T-helper 2 cell treated with Interferon-gamma antibody and Interleukin-4, amounts not matched to agents 5 μg/mL and 100 μg/mL, for 36 hours (primary cell): ENCODE measurements around the gene SHB.

ENCODE experiments used
- DNase-seq: peaks from one replicate; pipeline ENCODE4 v3.0.0; 2021; ENCODE audit warnings: low spot score
- H3K27ac Mint-ChIP-seq: one replicate; pipeline ENCODE4 v1.8.0; 2021; ENCODE audit warnings: mild to moderate bottlenecking, mixed read lengths
- H3K27me3 Mint-ChIP-seq: one replicate; pipeline ENCODE4 v1.8.0; 2021; ENCODE audit warnings: low read depth, mixed read lengths
- H3K36me3 Mint-ChIP-seq: one replicate; pipeline ENCODE4 v1.8.0; 2021; ENCODE audit warnings: low read depth, mixed read lengths
- H3K4me1 Mint-ChIP-seq: one replicate; pipeline ENCODE4 v1.8.0; 2021; ENCODE audit warnings: low read depth, mixed read lengths
- H3K4me3 Mint-ChIP-seq: one replicate; pipeline ENCODE4 v1.8.0; 2022; ENCODE audit warnings: mild to moderate bottlenecking, moderate library complexity, mixed read lengths
- H3K9me3 Mint-ChIP-seq: one replicate; pipeline ENCODE4 v1.8.0; 2021; ENCODE audit warnings: mixed read lengths

SHB gene

DNA sequence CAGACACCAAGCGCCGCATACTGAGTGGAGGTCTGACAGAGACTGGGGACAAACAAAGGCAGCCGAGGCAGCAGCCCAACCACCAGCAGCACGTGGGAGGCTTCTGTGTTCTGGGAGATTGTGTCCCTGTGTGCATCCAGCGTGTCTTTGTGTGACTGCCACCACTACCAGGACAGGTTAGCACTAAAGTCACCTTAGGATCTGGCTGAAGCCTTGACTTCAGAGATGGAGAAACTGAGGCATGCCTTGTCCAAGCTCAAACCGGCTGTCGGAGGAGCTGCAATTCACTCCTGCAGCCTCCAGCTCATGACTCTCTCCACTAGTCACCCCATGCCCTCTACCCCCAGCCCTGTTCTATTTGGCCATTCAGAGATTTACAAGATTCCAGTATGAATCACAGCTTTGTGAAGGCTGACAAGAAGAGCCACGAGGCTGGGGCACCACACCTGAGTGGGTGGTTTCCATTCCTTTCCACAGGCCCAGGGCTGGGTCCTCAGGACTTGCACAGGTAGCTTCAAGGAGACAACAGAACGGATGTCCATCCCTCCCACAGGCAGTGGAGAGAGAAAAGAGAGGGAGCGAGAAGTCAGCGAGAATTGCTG lies 69.3 kb downstream of the SHB start:
- no peaks in the 10 kb centered on the region for H3K9me3 Mint-ChIP-seq
- no peaks in the 10 kb centered on the region for H3K36me3 Mint-ChIP-seq
- no peak for DNase-seq
- no peaks in the 10 kb centered on the region for H3K27me3 Mint-ChIP-seq
- H3K4me1 Mint-ChIP-seq: peaks cover 25% of the 10 kb centered on the region
- no peak overlapping the region for H3K4me3 Mint-ChIP-seq
- H3K27ac Mint-ChIP-seq: no peak overlapping the region

DNA sequence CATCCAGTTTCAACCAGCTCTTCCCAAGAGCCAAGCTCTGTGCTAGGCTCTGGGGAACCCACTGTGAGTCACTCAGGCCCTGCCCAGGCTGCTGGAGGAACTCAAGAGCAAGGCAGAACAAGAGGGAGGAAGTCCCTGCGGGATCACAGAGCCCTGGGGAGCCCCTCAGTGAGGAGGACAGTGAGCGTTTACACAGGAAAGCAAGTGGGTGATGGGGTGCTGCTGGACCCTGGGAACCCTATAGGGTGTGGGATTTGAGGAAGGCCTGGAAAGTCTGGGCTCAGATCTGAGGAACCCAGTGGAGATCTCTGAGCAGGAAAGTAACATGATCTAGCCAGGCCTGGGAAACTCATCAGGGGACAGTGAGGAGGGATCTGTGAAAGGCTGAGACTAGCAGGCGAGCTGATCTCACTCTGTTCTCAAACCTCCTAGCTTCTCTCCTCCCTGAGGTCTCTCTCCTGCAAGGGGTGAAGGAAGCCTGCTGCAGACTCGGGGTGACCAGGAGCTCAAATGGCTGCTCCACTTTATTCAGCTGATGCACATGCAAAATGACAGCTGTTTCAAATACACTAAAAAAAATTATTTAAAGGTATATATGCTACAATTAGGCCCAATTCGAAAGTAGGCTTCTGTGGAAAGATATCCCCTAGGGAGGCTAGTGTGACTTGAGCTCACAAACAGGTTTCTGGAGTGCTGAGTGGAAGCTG lies 70.0 kb downstream of the SHB start:
- Mint-ChIP-seq H3K9me3 (no peaks in the 10 kb centered on the region), H3K27ac (no peak overlapping the region), H3K4me3 (no peak overlapping the region), H3K36me3 (no peaks in the 10 kb centered on the region), H3K27me3 (no peaks in the 10 kb centered on the region), H3K4me1 (peaks cover 31% of the 10 kb centered on the region)
- no peak for DNase-seq

DNA sequence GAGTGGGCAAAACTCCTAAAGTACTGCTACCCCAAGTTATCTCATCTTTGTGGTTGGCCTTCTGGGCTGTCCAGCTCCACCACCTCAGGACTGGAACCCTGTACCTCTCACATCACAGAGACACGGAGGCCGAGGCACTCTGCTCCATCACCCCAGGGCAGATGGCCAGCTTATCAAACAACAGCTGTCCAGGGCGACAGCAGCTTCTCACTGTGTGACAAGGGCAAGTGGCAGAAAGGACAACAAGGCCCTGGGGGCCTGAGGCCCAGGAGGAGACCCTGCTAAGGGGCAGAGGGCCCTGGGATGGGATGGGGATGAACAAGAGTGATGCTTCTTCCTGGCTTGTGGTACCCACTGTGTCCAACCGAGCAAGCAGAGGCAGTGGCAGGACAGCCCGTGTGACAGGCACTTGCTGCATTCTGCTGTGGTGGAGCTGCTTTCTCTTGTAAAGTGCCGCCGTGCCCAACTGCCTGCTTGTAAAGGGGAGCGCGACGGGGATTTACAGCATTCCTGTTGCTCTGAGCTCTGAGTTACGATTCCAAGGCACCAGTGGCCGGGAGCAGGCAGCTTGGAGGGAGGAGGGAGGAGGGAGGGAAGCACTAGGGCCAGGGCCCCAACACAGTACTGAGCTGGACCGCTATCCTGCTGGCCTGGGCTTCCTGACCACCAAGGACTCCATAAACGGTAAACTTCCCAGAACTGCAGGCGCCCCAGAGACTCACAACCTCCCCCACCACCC lies 71.2 kb downstream of the SHB start:
- Mint-ChIP-seq H3K9me3 (no peaks in the 10 kb centered on the region), H3K27ac (no peak overlapping the region), H3K36me3 (no peaks in the 10 kb centered on the region), H3K4me1 (peaks cover 29% of the 10 kb centered on the region), H3K4me3 (no peak overlapping the region), H3K27me3 (no peaks in the 10 kb centered on the region)
- DNase-seq: no peak

DNA sequence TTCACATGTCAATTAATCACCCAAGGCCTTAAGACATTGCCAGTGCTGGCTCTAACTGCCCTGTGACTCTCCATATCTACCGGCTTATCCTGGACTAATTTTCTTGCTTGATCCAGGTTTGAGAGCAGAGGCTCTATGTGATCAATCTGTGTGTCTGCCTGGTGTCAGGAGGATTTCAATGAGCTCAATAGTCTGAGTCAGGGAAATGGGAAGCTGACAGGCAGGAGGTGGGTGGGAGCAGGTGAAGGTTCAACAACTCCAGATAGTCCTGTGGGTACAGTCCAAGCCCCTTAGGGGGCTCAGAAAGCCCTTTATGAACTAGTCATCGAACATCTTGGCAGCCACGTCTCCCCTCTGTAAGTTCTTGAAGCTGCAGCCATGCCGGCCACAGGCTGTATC lies 72.2 kb downstream of the SHB start:
- no peaks in the 10 kb centered on the region for H3K9me3 Mint-ChIP-seq
- H3K27ac Mint-ChIP-seq: no peak overlapping the region
- no peaks in the 10 kb centered on the region for H3K27me3 Mint-ChIP-seq
- H3K4me3 Mint-ChIP-seq: no peak overlapping the region
- no peaks in the 10 kb centered on the region for H3K36me3 Mint-ChIP-seq
- DNase-seq: no peak
- H3K4me1 Mint-ChIP-seq: peaks cover 27% of the 10 kb centered on the region

DNA sequence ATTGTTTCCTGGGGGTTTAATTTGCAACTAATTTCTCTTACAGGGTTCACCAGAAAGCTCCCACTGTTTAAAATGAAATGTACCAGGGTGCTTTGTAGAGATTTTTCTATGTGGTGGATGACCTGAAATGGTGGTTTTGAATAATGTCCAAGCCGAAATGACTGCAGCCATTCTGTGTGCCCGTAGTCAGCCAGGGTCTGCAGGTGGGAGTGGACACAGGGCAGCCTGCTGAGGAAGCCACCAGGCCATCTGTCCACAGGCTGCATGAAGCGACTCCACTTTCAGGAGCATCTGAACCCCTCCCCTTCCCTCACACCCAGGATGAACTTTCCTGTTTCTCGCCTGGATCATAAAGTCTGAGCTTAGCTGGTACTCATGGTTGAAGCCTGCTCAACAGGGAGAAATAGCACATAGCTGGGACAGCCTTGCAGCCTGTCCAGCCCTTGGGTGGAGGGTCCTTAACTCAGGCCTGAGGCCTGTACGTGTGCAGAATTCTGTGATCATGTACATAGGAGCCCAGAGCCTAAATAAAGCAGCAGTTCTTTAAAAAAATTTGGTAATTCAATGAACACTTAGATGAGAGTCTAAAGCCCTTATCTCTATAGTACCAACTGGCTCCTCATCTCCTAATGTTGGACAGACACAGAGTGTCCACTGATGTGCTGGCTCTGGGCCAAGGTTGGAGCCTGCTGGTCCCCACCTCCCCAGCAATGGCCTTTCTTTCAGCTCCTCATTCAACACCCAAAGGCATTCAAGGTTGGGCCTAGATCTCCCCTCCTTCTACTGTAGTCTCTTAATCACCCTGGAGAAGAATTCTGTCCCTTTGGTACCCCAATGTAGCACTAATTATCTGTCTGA lies 72.8 kb downstream of the SHB start:
- Mint-ChIP-seq H3K27ac (no peak overlapping the region), H3K36me3 (no peaks in the 10 kb centered on the region), H3K4me3 (no peak overlapping the region), H3K9me3 (no peaks in the 10 kb centered on the region), H3K4me1 (peaks cover 27% of the 10 kb centered on the region), H3K27me3 (no peaks in the 10 kb centered on the region)
- no peak for DNase-seq

DNA sequence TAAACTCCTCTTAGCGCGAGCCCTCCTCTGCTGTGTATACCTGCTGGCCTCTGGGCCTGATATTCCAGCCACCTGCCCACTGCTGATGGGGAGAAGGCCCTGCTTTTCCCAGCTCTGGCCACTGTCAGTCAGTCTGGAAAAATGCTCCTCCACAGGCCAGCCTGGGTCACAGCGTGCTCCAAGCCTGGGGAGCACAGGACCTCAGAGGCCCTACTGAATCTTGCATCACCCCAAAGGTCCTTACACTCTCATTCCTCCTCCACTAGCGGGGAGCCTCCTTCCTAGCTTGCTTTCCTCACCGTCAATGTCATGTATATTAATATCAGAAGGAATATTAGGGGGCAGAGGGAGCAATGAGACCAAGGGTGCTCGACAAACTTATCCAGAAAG lies 73.7 kb downstream of the SHB start:
- no peak for DNase-seq
- Mint-ChIP-seq H3K27me3 (no peaks in the 10 kb centered on the region), H3K36me3 (no peaks in the 10 kb centered on the region), H3K9me3 (no peaks in the 10 kb centered on the region), H3K4me1 (peaks cover 24% of the 10 kb centered on the region), H3K4me3 (no peak overlapping the region), H3K27ac (no peak overlapping the region)

DNA sequence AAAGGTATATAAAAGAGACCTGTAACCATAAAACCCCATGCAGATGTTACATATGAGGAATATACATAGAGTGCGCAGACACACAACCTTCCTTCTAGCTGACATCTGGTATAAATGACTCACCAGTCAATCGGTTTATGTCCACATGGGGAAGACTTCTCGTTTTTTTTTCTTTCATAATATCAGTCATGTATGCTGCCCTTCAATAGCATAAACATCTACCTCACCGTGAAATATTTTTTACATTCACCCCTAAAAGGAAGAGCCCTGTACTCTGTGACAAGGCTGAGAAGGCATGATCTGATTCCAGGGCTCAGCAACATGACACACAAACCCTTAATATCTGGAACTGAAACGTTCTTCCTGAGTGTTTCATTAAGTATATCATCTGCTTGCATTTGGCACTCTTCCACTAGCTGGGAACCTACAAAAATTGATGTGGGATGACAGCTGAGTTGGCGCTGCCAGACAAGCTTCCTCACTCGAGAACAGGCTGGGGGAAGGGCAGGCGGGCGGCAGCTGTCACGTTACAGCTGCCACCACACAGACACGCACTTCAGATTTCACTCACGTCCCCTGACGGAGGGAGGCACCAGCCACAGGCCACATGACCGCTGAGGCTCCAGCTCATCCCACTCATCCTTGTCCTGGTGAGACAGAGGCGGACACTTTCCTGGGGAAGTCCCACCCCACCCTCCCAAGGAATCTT lies 74.2 kb downstream of the SHB start:
- peaks cover 22% of the 10 kb centered on the region for H3K4me1 Mint-ChIP-seq
- H3K27me3 Mint-ChIP-seq: no peaks in the 10 kb centered on the region
- peak; percentile 59 for DNase-seq
- peak overlapping the region; percentile 41 for H3K4me3 Mint-ChIP-seq
- H3K9me3 Mint-ChIP-seq: no peaks in the 10 kb centered on the region
- no peaks in the 10 kb centered on the region for H3K36me3 Mint-ChIP-seq
- peak overlapping the region; percentile 22 for H3K27ac Mint-ChIP-seq

DNA sequence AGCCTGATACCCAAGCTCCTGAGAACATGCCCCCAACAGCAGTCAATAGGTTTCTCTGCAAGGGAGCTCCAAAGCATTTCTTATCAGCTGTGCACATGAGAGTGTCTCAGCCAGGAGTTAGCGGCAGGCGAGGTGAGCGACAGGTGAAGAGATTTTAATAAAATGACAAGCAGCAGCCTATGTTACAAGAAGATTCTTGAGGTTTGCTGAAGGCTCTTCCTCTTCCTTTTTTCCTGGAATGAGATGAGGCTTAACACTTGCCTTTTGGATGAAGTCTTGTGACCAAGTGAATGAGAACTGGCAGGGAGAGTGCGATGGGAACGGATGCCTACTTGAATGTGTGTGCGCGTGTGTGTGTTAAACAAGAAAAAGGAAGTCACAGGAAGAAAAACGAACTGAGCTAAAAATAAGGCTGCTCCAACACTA lies 76.1 kb downstream of the SHB start:
- Mint-ChIP-seq H3K4me1 (peaks cover 22% of the 10 kb centered on the region), H3K27ac (no peak overlapping the region), H3K27me3 (no peaks in the 10 kb centered on the region), H3K9me3 (no peaks in the 10 kb centered on the region), H3K4me3 (no peak overlapping the region), H3K36me3 (no peaks in the 10 kb centered on the region)
- DNase-seq: no peak

DNA sequence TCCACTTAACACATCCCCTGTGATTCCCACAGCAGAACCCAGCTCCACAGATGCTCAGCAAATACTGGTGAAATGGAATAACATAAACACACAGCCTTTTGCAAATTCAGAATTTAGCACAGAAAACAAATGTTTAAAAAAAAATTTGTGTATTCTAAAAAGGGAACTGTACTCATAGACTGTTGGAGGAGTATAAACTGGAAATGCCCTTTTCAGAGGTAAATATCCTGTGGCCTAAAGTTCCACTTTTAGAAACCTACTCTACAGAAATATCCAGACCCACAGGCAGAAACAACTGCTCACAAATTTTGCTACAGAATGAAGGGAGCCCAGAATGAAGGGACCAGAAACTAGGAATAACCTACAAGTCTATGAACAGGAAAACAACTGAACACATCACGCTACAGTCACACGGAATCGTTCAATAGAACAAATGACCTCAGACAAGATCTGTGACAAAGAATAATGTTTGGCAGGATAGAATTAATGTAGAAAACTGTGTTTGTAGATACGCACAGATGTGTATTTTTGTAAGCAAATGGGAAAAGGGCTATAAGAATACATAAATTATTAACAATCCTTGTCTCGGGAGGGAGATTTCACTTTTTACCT lies 78.5 kb downstream of the SHB start:
- Mint-ChIP-seq H3K36me3 (no peaks in the 10 kb centered on the region), H3K9me3 (no peaks in the 10 kb centered on the region), H3K27me3 (no peaks in the 10 kb centered on the region), H3K4me1 (peaks cover 20% of the 10 kb centered on the region), H3K4me3 (no peak overlapping the region), H3K27ac (no peak overlapping the region)
- DNase-seq: no peak

DNA sequence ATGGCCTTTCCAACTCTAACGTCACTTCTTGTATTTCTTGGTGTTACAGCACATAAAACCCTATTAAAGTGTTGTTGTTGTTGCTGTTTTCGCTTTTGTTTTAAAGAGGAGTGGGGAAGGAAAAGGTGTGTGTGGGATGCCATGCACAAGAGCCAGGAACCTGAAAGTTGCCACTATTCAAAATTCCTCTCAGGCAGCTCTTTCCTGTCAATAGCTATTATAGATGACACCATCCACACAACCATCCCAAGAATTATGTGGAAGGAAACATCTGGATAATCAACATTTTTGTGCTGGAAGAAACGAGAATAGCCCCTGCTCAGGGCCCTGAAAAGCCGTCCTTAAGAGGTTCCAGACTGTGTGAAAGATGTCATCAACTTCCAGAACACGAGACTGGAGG lies 79.3 kb downstream of the SHB start:
- no peaks in the 10 kb centered on the region for H3K9me3 Mint-ChIP-seq
- no peaks in the 10 kb centered on the region for H3K27me3 Mint-ChIP-seq
- H3K36me3 Mint-ChIP-seq: no peaks in the 10 kb centered on the region
- H3K4me3 Mint-ChIP-seq: no peak overlapping the region
- DNase-seq: no peak
- peaks cover 15% of the 10 kb centered on the region for H3K4me1 Mint-ChIP-seq
- H3K27ac Mint-ChIP-seq: no peak overlapping the region

DNA sequence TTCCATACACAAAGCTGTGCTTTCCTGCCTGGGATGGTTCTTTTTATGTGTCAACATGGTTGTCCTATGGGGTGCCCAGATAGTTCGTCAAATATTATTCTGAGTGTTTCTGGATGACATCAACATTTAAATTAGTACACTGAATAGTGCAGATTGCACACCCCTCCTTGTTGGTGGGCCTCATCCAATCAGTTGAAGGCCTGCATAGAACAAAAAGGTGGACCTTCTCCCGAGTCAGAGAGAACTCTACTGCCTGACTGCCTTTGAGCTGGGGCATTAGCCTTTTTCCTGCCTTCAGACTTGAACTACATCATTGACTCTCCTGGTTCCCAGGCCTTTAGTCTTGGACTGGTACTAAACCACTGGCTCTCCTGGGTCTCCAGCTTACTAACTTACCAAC lies 80.4 kb downstream of the SHB start:
- no peak overlapping the region for H3K4me3 Mint-ChIP-seq

DNA sequence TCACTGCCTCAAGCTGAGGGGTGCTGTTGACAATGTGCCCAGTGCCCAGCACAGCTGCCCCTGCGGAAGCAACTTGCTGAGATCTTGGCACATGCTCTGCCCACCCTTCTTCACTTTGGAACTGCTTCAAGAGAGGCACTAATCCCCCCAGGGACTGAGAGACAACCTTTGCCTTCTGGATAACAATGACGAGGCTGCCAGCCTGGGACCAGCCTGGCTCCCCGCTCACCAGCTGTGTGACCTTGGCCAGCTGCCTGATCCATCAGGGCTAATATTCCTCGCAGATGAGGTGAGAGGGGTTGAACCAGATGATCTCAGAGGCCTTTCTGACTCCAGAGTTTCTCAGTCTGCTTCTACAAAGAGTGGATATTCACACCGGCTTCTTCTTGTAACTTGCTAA lies 81.0 kb downstream of the SHB start:
- no peak overlapping the region for H3K4me3 Mint-ChIP-seq
- no peaks in the 10 kb centered on the region for H3K9me3 Mint-ChIP-seq
- H3K27me3 Mint-ChIP-seq: no peaks in the 10 kb centered on the region
- no peak for DNase-seq
- peaks cover 5% of the 10 kb centered on the region for H3K4me1 Mint-ChIP-seq
- no peak overlapping the region for H3K27ac Mint-ChIP-seq
- no peaks in the 10 kb centered on the region for H3K36me3 Mint-ChIP-seq

More for the DNA sequence above, 80.4 kb downstream of the SHB start:
- Mint-ChIP-seq H3K27me3 (no peaks in the 10 kb centered on the region), H3K9me3 (no peaks in the 10 kb centered on the region), H3K4me1 (peaks cover 7% of the 10 kb centered on the region), H3K36me3 (no peaks in the 10 kb centered on the region), H3K27ac (no peak overlapping the region)
- no peak for DNase-seq

DNA sequence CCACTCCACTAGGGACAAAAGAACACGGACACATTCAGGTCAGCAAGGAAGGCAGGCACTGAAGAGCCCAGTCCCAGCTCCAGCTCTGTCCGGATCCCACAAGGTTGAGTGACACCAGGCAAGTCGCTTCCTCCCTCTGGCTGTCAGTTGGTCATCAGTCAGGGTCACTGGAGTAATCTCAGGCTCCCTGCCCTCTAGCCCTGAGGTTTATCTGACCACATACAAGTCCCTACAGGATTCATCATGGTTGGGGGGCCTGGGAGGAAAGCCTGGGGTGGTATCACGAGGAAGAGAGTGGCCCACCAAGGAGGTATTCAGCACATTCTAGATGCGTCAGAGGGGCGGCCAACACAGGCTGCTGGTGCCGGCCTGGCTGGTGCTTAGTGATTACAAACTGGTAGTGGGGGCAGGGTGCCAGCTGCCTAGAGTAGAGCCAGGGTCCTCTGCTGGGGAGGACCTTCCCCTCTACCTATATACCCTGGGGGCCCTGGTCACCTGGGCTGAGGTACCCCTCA lies 81.5 kb downstream of the SHB start:
- DNase-seq: no peak
- Mint-ChIP-seq H3K27ac (no peak overlapping the region), H3K9me3 (no peaks in the 10 kb centered on the region), H3K27me3 (no peaks in the 10 kb centered on the region), H3K36me3 (no peaks in the 10 kb centered on the region), H3K4me3 (no peak overlapping the region), H3K4me1 (peaks cover 2% of the 10 kb centered on the region)
